ENCODE results near the gene CACNA1C.

DNA sequence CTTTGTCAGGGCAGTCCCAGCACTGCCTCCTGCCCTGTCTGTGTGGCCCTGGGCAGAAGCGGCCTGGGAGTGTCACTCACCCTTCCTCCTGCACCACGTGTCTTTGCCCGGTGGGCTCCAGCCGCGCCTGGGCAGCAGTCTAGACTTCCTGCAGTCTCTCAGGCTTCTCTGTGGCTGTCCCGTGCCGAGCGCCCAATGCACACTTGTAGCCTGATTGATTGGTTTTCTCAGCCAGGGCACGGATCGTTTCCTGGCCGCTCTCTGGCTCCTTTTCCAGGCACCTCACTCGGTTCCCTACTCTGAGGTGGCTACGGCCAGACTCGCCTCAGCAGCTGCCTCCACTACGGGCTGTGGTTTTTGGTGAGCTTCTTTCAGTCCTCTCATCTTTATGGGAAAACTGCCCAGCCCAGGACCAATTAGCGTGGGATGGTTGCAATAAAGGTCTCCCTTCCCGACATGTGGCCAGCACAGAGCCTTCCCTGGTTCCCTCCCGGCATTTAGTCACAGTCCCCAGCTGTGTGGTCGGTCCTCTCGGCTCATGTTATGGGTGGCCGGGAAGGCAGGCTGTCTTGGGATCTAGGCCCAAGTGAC lies 133.1 kb downstream of the CACNA1C start:
- TF ChIP-seq GATA3 (IDR thresholded peaks at IDR 0.05; ENCODE audit: low read depth, low read length): no peak
- no peak for TF ChIP-seq GATA2 (IDR thresholded peaks at IDR 0.05; ENCODE audit: low read depth, low read length)
